Neural cell (in vitro differentiated cells): ENCODE results near the gene CD226.

ENCODE experiments used
- CTCF ChIP-seq: fragments of 450-650 bp; IDR thresholded peaks from 2 replicates; pipeline ENCODE4 v1.5.1; 2014; ENCODE audit warnings: antibody characterized with exemption, mild to moderate bottlenecking, moderate library complexity; ENCODE audit not compliant: poor library complexity, severe bottlenecking
- POLR2AphosphoS5 ChIP-seq: IDR thresholded peaks from 2 replicates; pipeline ENCODE4 v1.6.1; 2012

GRCh38 chr18:69996417-69996816 is 48.7 kb upstream of the CD226 start:
- peak; percentile 18 for TF ChIP-seq CTCF
- peak; percentile 84 for TF ChIP-seq POLR2AphosphoS5
